DND-41 (cell line): Measurements from ENCODE around the gene ZFHX3.

Source experiments
- ATAC-seq: fragments of 200-7000 bp; cut with Tn5 transposase; 3 replicates; pipeline ENCODE4 v1.9.1; 2021; ENCODE audit warnings: low read depth; ENCODE audit not compliant: insufficient read depth
- DNase-seq: peaks from one replicate; pipeline ENCODE4 v3.0.0-alpha.2; 2020
- H2AFZ ChIP-seq: 2 replicates; pipeline ENCODE4 v1.6.0; 2012; ENCODE audit warnings: low read depth, low read length
- H3K27ac ChIP-seq: 2 replicates; pipeline ENCODE4 v1.5.1; 2012; ENCODE audit warnings: low read length, inconsistent platforms
- H3K27me3 ChIP-seq: fragments of 200-600 bp; sonication (generic); 2 replicates; pipeline ENCODE4 v1.6.0; 2012; ENCODE audit warnings: low read length, mild to moderate bottlenecking, inconsistent platforms; ENCODE audit not compliant: insufficient read depth, poor library complexity
- H3K36me3 ChIP-seq: 2 replicates; pipeline ENCODE4 v1.5.1; 2012; ENCODE audit warnings: low read length, inconsistent platforms; ENCODE audit not compliant: insufficient read depth
- H3K4me1 ChIP-seq: 2 replicates; pipeline ENCODE4 v1.5.1; 2012; ENCODE audit warnings: mild to moderate bottlenecking, low read length; ENCODE audit not compliant: insufficient read depth
- H3K4me2 ChIP-seq: 2 replicates; pipeline ENCODE4 v1.6.0; 2012; ENCODE audit warnings: mild to moderate bottlenecking, moderate library complexity, low read length, inconsistent platforms; ENCODE audit not compliant: insufficient read depth
- H3K4me3 ChIP-seq, 2 experiments: fragments of 200-600 bp in 1 of 2; shearing (Covaris generic) in 1 of 2; 2 replicates each; pipeline ENCODE4 v1.5.1; 2012 to 2016; ENCODE audit warnings: inconsistent platforms in 2 of 2, low read length in 2 of 2, mild to moderate bottlenecking in 2 of 2, low read depth in 1 of 2, moderate library complexity in 1 of 2
- H3K79me2 ChIP-seq: 2 replicates; pipeline ENCODE4 v1.6.0; 2012; ENCODE audit warnings: low read length, inconsistent platforms; ENCODE audit not compliant: insufficient read depth
- H3K9ac ChIP-seq: 2 replicates; pipeline ENCODE4 v1.6.0; 2012; ENCODE audit warnings: low read depth, mild to moderate bottlenecking, inconsistent platforms, low read length, moderate library complexity
- H3K9me3 ChIP-seq: 2 replicates; pipeline ENCODE4 v1.5.1; 2012; ENCODE audit warnings: low read length, moderate library complexity, mild to moderate bottlenecking, inconsistent platforms; ENCODE audit not compliant: insufficient read depth, severe bottlenecking
- H4K20me1 ChIP-seq: 2 replicates; pipeline ENCODE4 v1.6.0; 2012; ENCODE audit warnings: low read length; ENCODE audit not compliant: insufficient read depth
- CTCF ChIP-seq: IDR thresholded peaks from 2 replicates; pipeline ENCODE4 v1.5.1; 2012; ENCODE audit warnings: borderline replicate concordance, low read length, moderate library complexity, mild to moderate bottlenecking; ENCODE audit not compliant: poor library complexity, severe bottlenecking; ENCODE audit errors: extremely low read depth
- EZH2 ChIP-seq: IDR thresholded peaks from 3 replicates; pipeline ENCODE4 v1.6.1; 2012; ENCODE audit warnings: borderline replicate concordance, low read depth, mild to moderate bottlenecking, moderate library complexity, low read length, inconsistent platforms; ENCODE audit not compliant: severe bottlenecking

ZFHX3 gene

GRCh38 chr16:72739577-72739976 lies 308.4 kb downstream of the ZFHX3 start:
- no peak overlapping the region for H3K4me3 ChIP-seq
- no peaks in the 10 kb centered on the region for H3K36me3 ChIP-seq
- no peaks in the 10 kb centered on the region for H3K27me3 ChIP-seq
- no peak overlapping the region for H3K4me2 ChIP-seq
- H3K79me2 ChIP-seq: no peaks in the 10 kb centered on the region
- no peak for DNase-seq
- no peaks in the 10 kb centered on the region for H4K20me1 ChIP-seq
- no peak for ATAC-seq
- TF ChIP-seq EZH2: no peak
- no peak for TF ChIP-seq CTCF
- H3K9ac ChIP-seq: no peak overlapping the region
- H3K27ac ChIP-seq: no peak overlapping the region
- no peaks in the 10 kb centered on the region for H3K4me1 ChIP-seq
- H2AFZ ChIP-seq: no peak overlapping the region
- H3K9me3 ChIP-seq: no peaks in the 10 kb centered on the region

DNA sequence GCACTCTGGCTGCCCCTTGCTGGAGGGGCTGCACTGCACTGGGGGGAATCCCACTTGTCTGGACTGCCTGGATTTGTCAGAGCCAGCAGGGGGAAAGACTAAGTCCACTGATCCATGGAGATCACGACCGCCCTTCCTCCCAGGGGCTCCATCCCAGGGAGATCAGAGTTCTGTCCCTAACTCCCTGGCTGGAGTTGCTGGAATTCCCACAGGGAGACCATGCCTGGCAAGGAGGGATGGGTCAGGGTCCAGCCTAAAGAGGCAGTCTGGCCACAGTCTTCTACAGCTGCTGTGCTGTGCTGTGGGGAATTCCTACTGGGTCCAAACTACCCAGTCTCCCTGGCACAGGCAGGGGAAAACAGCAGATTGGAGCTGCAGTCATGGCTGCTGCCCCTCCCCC lies 311.9 kb downstream of the ZFHX3 start:
- no peaks in the 10 kb centered on the region for H3K4me1 ChIP-seq
- no peak overlapping the region for H3K9ac ChIP-seq
- H2AFZ ChIP-seq: no peak overlapping the region
- H3K9me3 ChIP-seq: no peaks in the 10 kb centered on the region
- TF ChIP-seq CTCF (no peak), EZH2 (no peak)
- no peaks in the 10 kb centered on the region for H3K79me2 ChIP-seq
- no peaks in the 10 kb centered on the region for H3K36me3 ChIP-seq
- no peak overlapping the region for H3K4me3 ChIP-seq
- no peak for DNase-seq
- H3K4me2 ChIP-seq: no peak overlapping the region
- H3K27me3 ChIP-seq: no peaks in the 10 kb centered on the region
- H4K20me1 ChIP-seq: no peaks in the 10 kb centered on the region
- no peak overlapping the region for H3K27ac ChIP-seq
- no peak for ATAC-seq
